Panc1 (cell line): Measurements from ENCODE around the gene HGFAC.

Source experiments
- POLR2AphosphoS5 ChIP-seq: IDR thresholded peaks from 2 replicates; pipeline ENCODE4 v1.6.1; 2012; ENCODE audit warnings: mild to moderate bottlenecking, low read depth, low read length, moderate library complexity
- TF ChIP-seq, protein P1 (sequence below): fragments of 450-650 bp; IDR thresholded peaks from 2 replicates; pipeline ENCODE4 v1.5.1; 2017; ENCODE audit warnings: mild to moderate bottlenecking

DNA sequence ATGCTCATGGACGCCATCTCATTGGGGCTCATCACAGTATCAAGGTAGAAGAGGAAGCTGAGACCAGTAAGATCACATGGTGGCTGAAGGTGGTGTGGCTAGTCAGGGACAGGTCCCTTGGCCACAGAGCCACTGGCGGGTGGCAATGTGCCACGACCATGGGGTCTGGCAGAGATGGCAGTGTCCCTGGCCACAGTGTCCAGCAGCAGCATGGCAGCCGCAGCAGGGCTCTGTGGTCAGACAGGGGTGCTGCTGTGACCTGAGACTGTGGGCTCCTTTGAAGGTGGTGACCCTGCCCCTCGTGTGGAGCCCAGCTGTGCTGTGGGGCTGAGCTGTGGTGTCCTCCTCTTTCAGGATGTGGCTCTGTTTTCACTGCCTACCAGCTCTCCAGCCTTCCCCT lies 19.2 kb downstream of the HGFAC start:
- TF ChIP-seq, protein P1, sequence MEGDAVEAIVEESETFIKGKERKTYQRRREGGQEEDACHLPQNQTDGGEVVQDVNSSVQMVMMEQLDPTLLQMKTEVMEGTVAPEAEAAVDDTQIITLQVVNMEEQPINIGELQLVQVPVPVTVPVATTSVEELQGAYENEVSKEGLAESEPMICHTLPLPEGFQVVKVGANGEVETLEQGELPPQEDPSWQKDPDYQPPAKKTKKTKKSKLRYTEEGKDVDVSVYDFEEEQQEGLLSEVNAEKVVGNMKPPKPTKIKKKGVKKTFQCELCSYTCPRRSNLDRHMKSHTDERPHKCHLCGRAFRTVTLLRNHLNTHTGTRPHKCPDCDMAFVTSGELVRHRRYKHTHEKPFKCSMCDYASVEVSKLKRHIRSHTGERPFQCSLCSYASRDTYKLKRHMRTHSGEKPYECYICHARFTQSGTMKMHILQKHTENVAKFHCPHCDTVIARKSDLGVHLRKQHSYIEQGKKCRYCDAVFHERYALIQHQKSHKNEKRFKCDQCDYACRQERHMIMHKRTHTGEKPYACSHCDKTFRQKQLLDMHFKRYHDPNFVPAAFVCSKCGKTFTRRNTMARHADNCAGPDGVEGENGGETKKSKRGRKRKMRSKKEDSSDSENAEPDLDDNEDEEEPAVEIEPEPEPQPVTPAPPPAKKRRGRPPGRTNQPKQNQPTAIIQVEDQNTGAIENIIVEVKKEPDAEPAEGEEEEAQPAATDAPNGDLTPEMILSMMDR, result no peak
- no peak for TF ChIP-seq POLR2AphosphoS5
